HepG2 (cell line): ENCODE data around the gene PCBD2. TPM values are rescaled to one million over a fixed set of nuclear protein-coding genes. Genes with fewer than 3 reads are reported as not detected.

Experiments used
- ATAC-seq: fragments of 200-7000 bp; cut with Tn5 transposase; 3 replicates; pipeline ENCODE4 v1.9.1; 2020; ENCODE audit warnings: mild to moderate bottlenecking, moderate library complexity
- BruUV-seq: library from RNA; stranded (reverse); fragments of 400-500 nt; replicated peaks from 2 replicates; lab custom pipeline; 2021; lab: Mats Ljungman, UMichigan
- CTCF ChIA-PET: fragments of 300-600 bp; formaldehyde crosslinking; extraction: SDS; loops from one replicate; lab custom pipeline; 2021; ENCODE audit warnings: low total read pairs, inconsistent platforms, low intra/inter-chr PET ratio; lab: Yijun Ruan, JAX
- POLR2A ChIA-PET: fragments of 350-600 bp; sonication (Branson Sonifier 250); formaldehyde crosslinking; loops from one replicate; lab custom pipeline; 2020; ENCODE audit warnings: antibody characterized with exemption, inconsistent platforms; lab: Yijun Ruan, JAX
- DNase-seq: peaks from one replicate; pipeline ENCODE4 v3.0.0-alpha.2; 2015; ENCODE audit warnings: low spot score
- FAIRE-seq: peaks from 3 replicates; lab custom pipeline; 2011; peaks lifted over from hg19 to GRCh38; lab: Jason Lieb, UNC
- H2AFZ ChIP-seq: one replicate; pipeline ENCODE4 v1.6.1; 2011; ENCODE audit warnings: low read length, inconsistent platforms
- H3K27ac ChIP-seq: fragments of 300-600 bp; 3 replicates; pipeline ENCODE4 v1.8.0; 2011; ENCODE audit warnings: mixed run types, mild to moderate bottlenecking, mixed read lengths, low read length, inconsistent platforms; ENCODE audit not compliant: insufficient read depth; ENCODE audit errors: extremely low read length
- H3K27me3 ChIP-seq, 2 experiments: fragments of 200-600 bp in 1 of 2; 2 replicates in 1 of 2; 3 replicates in 1 of 2; pipeline versions ENCODE4 v1.6.0 to v1.8.0; 2011; ENCODE audit warnings: low read length in 2 of 2, mild to moderate bottlenecking in 2 of 2, moderate library complexity in 2 of 2, inconsistent platforms in 1 of 2; ENCODE audit not compliant: insufficient read depth in 2 of 2, control insufficient read depth in 1 of 2
- H3K36me3 ChIP-seq, 2 experiments: fragments of 200-600 bp in 1 of 2; replicated peaks in 1 of 2; 2 replicates in 1 of 2; 3 replicates in 1 of 2; pipeline versions ENCODE4 v1.5.1 to v1.8.0; 2011; ENCODE audit warnings: low read length in 2 of 2, inconsistent platforms in 1 of 2; ENCODE audit not compliant: insufficient read depth in 2 of 2, control insufficient read depth in 1 of 2
- H3K4me1 ChIP-seq: 2 replicates; pipeline ENCODE4 v1.5.1; 2012; ENCODE audit warnings: low read length, inconsistent platforms; ENCODE audit not compliant: insufficient read depth
- H3K4me2 ChIP-seq: 2 replicates; pipeline ENCODE4 v1.6.0; 2011; ENCODE audit warnings: low read depth, low read length, inconsistent platforms
- H3K4me3 ChIP-seq, 3 experiments: fragments of 200-600 bp in 1 of 3; sonication (generic), shearing (Covaris generic) in 1 of 3; replicated peaks in 1 of 3; 2 replicates each; pipeline ENCODE4 v1.5.1; 2011 to 2016; ENCODE audit warnings: low read length in 3 of 3, inconsistent platforms in 2 of 3, low read depth in 2 of 3, mild to moderate bottlenecking in 2 of 3, control low read depth in 1 of 3, mixed read lengths in 1 of 3; ENCODE audit not compliant: insufficient read depth in 1 of 3
- H3K79me2 ChIP-seq: one replicate; pipeline ENCODE4 v1.6.1; 2011; ENCODE audit warnings: low read length, inconsistent platforms; ENCODE audit not compliant: insufficient read depth
- H3K9ac ChIP-seq: 2 replicates; pipeline ENCODE4 v1.6.0; 2011; ENCODE audit warnings: mild to moderate bottlenecking, low read depth, low read length, inconsistent platforms; ENCODE audit not compliant: insufficient read depth
- H3K9me3 ChIP-seq: 2 replicates; pipeline ENCODE4 v1.5.1; 2012; ENCODE audit warnings: mild to moderate bottlenecking, low read length
- H4K20me1 ChIP-seq: 2 replicates; pipeline ENCODE4 v1.6.0; 2011; ENCODE audit warnings: inconsistent platforms, mild to moderate bottlenecking, low read length, moderate library complexity; ENCODE audit not compliant: insufficient read depth
- ARID3A ChIP-seq: IDR thresholded peaks from 2 replicates; pipeline ENCODE4 v1.6.1; 2012; ENCODE audit warnings: low read depth, low read length, improper control_type of control experiment
- CEBPG ChIP-seq: IDR thresholded peaks from 2 replicates; pipeline ENCODE4 v1.6.1; 2016
- HNF4G ChIP-seq, 2 experiments: sonication (generic) in 1 of 2; formaldehyde crosslinking in 1 of 2; IDR thresholded peaks; 2 replicates each; pipeline versions ENCODE4 v1.4.0 to v1.6.1; 2011 to 2020; ENCODE audit warnings: borderline replicate concordance in 2 of 2, low read depth in 2 of 2, mild to moderate bottlenecking in 2 of 2, low read length in 1 of 2, missing genetic modification reagents in 1 of 2, moderate library complexity in 1 of 2
- MED8 ChIP-seq: sonication (generic); formaldehyde crosslinking; IDR thresholded peaks from 2 replicates; pipeline ENCODE4 v1.8.1; 2023; ENCODE audit warnings: mild to moderate bottlenecking, missing genetic modification reagents; ENCODE audit not compliant: insufficient replicate concordance
- PBX3 ChIP-seq: sonication (generic); formaldehyde crosslinking; IDR thresholded peaks from 2 replicates; pipeline ENCODE4 v1.8.1; 2023; ENCODE audit warnings: missing genetic modification reagents, inconsistent platforms, borderline replicate concordance
- PLRG1 ChIP-seq: fragments of 450-650 bp; conservative IDR thresholded peaks from 2 replicates; pipeline ENCODE4 v1.6.1; 2016
- PTBP1 ChIP-seq: fragments of 200-400 bp; formaldehyde crosslinking; IDR thresholded peaks from 2 replicates; pipeline ENCODE4 v1.6.1; 2018; ENCODE audit warnings: low read length, low read depth; ENCODE audit not compliant: poor library complexity, severe bottlenecking
- SPEN ChIP-seq: sonication (generic); formaldehyde crosslinking; IDR thresholded peaks from 2 replicates; pipeline ENCODE4 v1.5.1; 2020; ENCODE audit warnings: low read depth, mild to moderate bottlenecking, missing genetic modification reagents
- ZBTB25 ChIP-seq: IDR thresholded peaks from 2 replicates; pipeline ENCODE4 v1.6.1; 2018; ENCODE audit warnings: missing genetic modification reagents
- ZBTB4 ChIP-seq: sonication (generic); formaldehyde crosslinking; IDR thresholded peaks from 2 replicates; pipeline ENCODE4 v1.4.0; 2020; ENCODE audit warnings: missing genetic modification reagents, mild to moderate bottlenecking, borderline replicate concordance
- ZKSCAN5 ChIP-seq: sonication (generic); formaldehyde crosslinking; IDR thresholded peaks from 2 replicates; pipeline ENCODE4 v1.5.1; 2020; ENCODE audit warnings: mild to moderate bottlenecking, missing genetic modification reagents
- ZNF530 ChIP-seq: sonication (generic); formaldehyde crosslinking; IDR thresholded peaks from 2 replicates; pipeline ENCODE4 v1.5.0; 2020; ENCODE audit warnings: low read depth, mild to moderate bottlenecking, missing genetic modification reagents
- ZNF549 ChIP-seq: sonication (generic); formaldehyde crosslinking; IDR thresholded peaks from 2 replicates; pipeline ENCODE4 v1.5.0; 2020; ENCODE audit warnings: missing genetic modification reagents
- ZNF839 ChIP-seq: sonication (generic); formaldehyde crosslinking; IDR thresholded peaks from 2 replicates; pipeline ENCODE4 v1.4.0; 2020; ENCODE audit warnings: missing genetic modification reagents, mild to moderate bottlenecking, borderline replicate concordance
- ZSCAN20 ChIP-seq: sonication (generic); formaldehyde crosslinking; IDR thresholded peaks from 2 replicates; pipeline ENCODE4 v1.4.0; 2020; ENCODE audit warnings: missing genetic modification reagents, mild to moderate bottlenecking, borderline replicate concordance
- in situ Hi-C: cut with HindIII; loops from 2 replicates; pipeline ENCODE4 v1.10.0; 2017; ENCODE audit warnings: low pct_unique_long_range_greater_than_20kb; ENCODE audit not compliant: extremely low pct_ligation_motif_present
- intact Hi-C: fragments of 100-400 bp; cut with micrococcal nuclease; formaldehyde crosslinking; loops from one replicate; pipeline ENCODE4 v1.10.0; 2022; ENCODE audit not compliant: unreplicated experiment
- polyA plus RNA-seq, 8 experiments: library from polyadenylated mRNA; depleted of rRNA in 3 of 8; stranded (reverse) in 7 of 8; unstranded in 1 of 8; fragments of >200 nt; fragmentation: Illumina TruSeq in 4 of 8; extraction: Trizol in 4 of 8; gene quantifications; 2 replicates each; pipeline versions ENCODE4 v1.2.1 to v1.2.3, GENCODE V29; 2011 to 2016; ENCODE audit warnings: low read depth in 4 of 8, missing spikeins in 1 of 8, mixed read lengths in 1 of 8; ENCODE audit not compliant: insufficient read depth in 1 of 8
- total RNA-seq, 5 experiments: library from RNA; depleted of rRNA; stranded (reverse); fragments of >200 nt; fragmentation: Illumina TruSeq; extraction: Trizol; gene quantifications; 2 replicates each; pipeline ENCODE4 v1.2.3, GENCODE V29; 2016; ENCODE audit warnings: low read depth in 1 of 5

The PCBD2 gene
- total and polyA plus RNA-seq, 2 of the 13 experiments (the other 11 are each of a cell fraction or from before 2014, with no cell fraction given) = 5.5 to 12.0 TPM

GRCh38 chr5:134968055-134968454 is 63.1 kb downstream of the PCBD2 start (continued):
- no peak for TF ChIP-seq PBX3 (CRISPR knock-in tag)
- no peak for TF ChIP-seq MED8
- no peak for TF ChIP-seq CEBPG (CRISPR knock-in tag)
- no peak for TF ChIP-seq ZSCAN20 (CRISPR knock-in tag)

- ChIA-PET CTCF (no interaction called here), POLR2A (no interaction called here)
Measured at GRCh38 chr5:134969166-134969565, 64.2 kb downstream of the PCBD2 start.

More at GRCh38 chr5:134969166-134969565, 64.2 kb downstream of the PCBD2 start:
- no peak for FAIRE-seq
- Histone ChIP-seq H3K79me2 (no peaks in the 10 kb centered on the region), H3K4me2 (no peak overlapping the region), H3K9me3 (no peaks in the 10 kb centered on the region), H3K27ac (no peak overlapping the region), H2AFZ (no peak overlapping the region), H3K4me3 (no peak overlapping the region), H3K36me3 (no peaks in the 10 kb centered on the region; a peak in 1 of 5 replicates), H3K9ac (no peak overlapping the region), H3K27me3 (no peaks in the 10 kb centered on the region), H4K20me1 (no peaks in the 10 kb centered on the region), H3K4me1 (peaks cover 22% of the 10 kb centered on the region)
- in situ Hi-C loops (no loop called here), intact Hi-C loops (loop anchor here (5.0 kb wide), 1 partner anchor 63 kb away; the partner anchor contains the start of gene PITX1)
- no TSS peak for BruUV-seq
- TF ChIP-seq ZBTB4 (CRISPR knock-in tag) (no peak), ARID3A (no peak), PLRG1 (no peak), SPEN (CRISPR knock-in tag) (no peak), ZNF530 (CRISPR knock-in tag) (no peak), ZNF839 (no peak), ZBTB25 (CRISPR knock-in tag) (no peak), ZNF549 (CRISPR knock-in tag) (no peak), HNF4G (IDR thresholded peaks at IDR 0.05; ENCODE audit: borderline replicate concordance, low read depth, low read length) (no peak), HNF4G (CRISPR knock-in tag; IDR thresholded peaks at IDR 0.05; ENCODE audit: borderline replicate concordance, low read depth) (no peak), PTBP1 (no peak), ZKSCAN5 (no peak)
- ATAC-seq = no peak
- DNase-seq = no peak
